Measurements from ENCODE around the gene WNT11.

WNT11 gene

GRCh38 chr11:76239483-76240160 is 33.3 kb upstream of the WNT11 start:
- peak in 2 of 10 donors; percentile 47 to 62 for DNase-seq
- intact Hi-C loops (cut with DNase I), result loop anchor here (5.0 kb wide), 1 partner anchor 143 kb away; the partner anchor contains the start of genes GVQW3 and THAP12

GRCh38 chr11:76238551-76238950 is 32.2 kb upstream of the WNT11 start:
- intact Hi-C loops (cut with DNase I), result loop anchor here (5.0 kb wide), 1 partner anchor 144 kb away; the partner anchor contains the start of genes GVQW3 and THAP12
- peak in 2 of 10 donors; percentile 47 to 63 for DNase-seq

GRCh38 chr11:76237914-76238313 is 31.6 kb upstream of the WNT11 start:
- DNase-seq, result no peak
- intact Hi-C loops (cut with DNase I), result loop anchor here (5.0 kb wide), 1 partner anchor 144 kb away; the partner anchor contains the start of genes GVQW3 and THAP12

- peak in 2 of 10 donors; percentile 13 to 24 for DNase-seq
Measured at GRCh38 chr11:76237000-76237649, 30.8 kb upstream of the WNT11 start.

GRCh38 chr11:76236092-76236999 is 30.0 kb upstream of the WNT11 start:
- peak in 8 of 10 donors; percentile 45 to 93 (median 58) for DNase-seq
- intact Hi-C loops (cut with DNase I), result loop anchor here (5.0 kb wide), 1 partner anchor 146 kb away; the partner anchor contains the start of genes GVQW3 and THAP12

More at GRCh38 chr11:76237000-76237649, 30.8 kb upstream of the WNT11 start:
- intact Hi-C loops (cut with DNase I), result loop anchor here (5.0 kb wide), 1 partner anchor 145 kb away; the partner anchor contains the start of genes GVQW3 and THAP12

- intact Hi-C loops (cut with DNase I), result loop anchor here (5.0 kb wide), 1 partner anchor 147 kb away; the partner anchor contains the start of genes GVQW3 and THAP12
- DNase-seq, result peak; percentile 88 to 99 (median 94)
Measured at GRCh38 chr11:76235233-76236091, 29.2 kb upstream of the WNT11 start.

- intact Hi-C loops (cut with DNase I), result loop anchor here (5.0 kb wide), 1 partner anchor 148 kb away; the partner anchor contains the start of genes GVQW3 and THAP12
- peak; percentile 33 to 93 (median 60) for DNase-seq
Measured at GRCh38 chr11:76234416-76235232, 28.3 kb upstream of the WNT11 start.

- DNase-seq, result peak in 3 of 10 donors; percentile 72 to 82 (median 76)
- intact Hi-C loops (cut with DNase I), result no loop called here
Measured at GRCh38 chr11:76234021-76234415, 27.7 kb upstream of the WNT11 start.

GRCh38 chr11:76233196-76233921 is 27.1 kb upstream of the WNT11 start:
- DNase-seq, result peak in 2 of 10 donors; percentile 53 to 62
- intact Hi-C loops (cut with DNase I), result no loop called here

- peak in 3 of 10 donors; percentile 29 to 55 (median 51) for DNase-seq
- intact Hi-C loops (cut with DNase I), result no loop called here
Measured at GRCh38 chr11:76232026-76232665, 25.8 kb upstream of the WNT11 start.

GRCh38 chr11:76231121-76231738 is 24.9 kb upstream of the WNT11 start:
- DNase-seq, result peak in 1 of 10 donors; percentile 47
- intact Hi-C loops (cut with DNase I), result no loop called here

GRCh38 chr11:76230392-76230791 is 24.1 kb upstream of the WNT11 start:
- intact Hi-C loops (cut with DNase I), result no loop called here
- peak in 2 of 10 donors; percentile 52 to 66 for DNase-seq

GRCh38 chr11:76229690-76230240 is 23.5 kb upstream of the WNT11 start:
- peak in 3 of 10 donors; percentile 44 to 80 (median 55) for DNase-seq
- intact Hi-C loops (cut with DNase I), result no loop called here

GRCh38 chr11:76228875-76229149 is 22.5 kb upstream of the WNT11 start:
- peak in 2 of 10 donors; percentile 6 to 10 for DNase-seq
- intact Hi-C loops (cut with DNase I), result no loop called here

GRCh38 chr11:76228071-76228874 is 22.0 kb upstream of the WNT11 start:
- peak in 4 of 10 donors; percentile 17 to 55 (median 44) for DNase-seq

GRCh38 chr11:76226626-76227025 is 20.3 kb upstream of the WNT11 start:
- no peak for DNase-seq
- intact Hi-C loops (cut with DNase I), result no loop called here

More at GRCh38 chr11:76228071-76228874, 22.0 kb upstream of the WNT11 start:
- intact Hi-C loops (cut with DNase I), result no loop called here

Data from posterior cingulate gyrus (tissue), 11 donors.